Activated CD8-positive, alpha-beta memory T cell treated with anti-CD3 and anti-CD28 coated beads for 1 hour (primary cell): ENCODE measurements around the gene ZBTB44.
"Not testable (repeated sequence)": the region's sequence is repeated elsewhere in the genome, so short reads cannot be mapped to it uniquely, and the experiment has no call there.

Experiments used
- DNase-seq, 2 donors: peaks; one replicate each; pipeline ENCODE4 v3.0.0-alpha.2; 2020; ENCODE audit warnings: low read depth in 1 of 2; ENCODE audit errors: extremely low read depth in 1 of 2

The ZBTB44 gene

DNA sequence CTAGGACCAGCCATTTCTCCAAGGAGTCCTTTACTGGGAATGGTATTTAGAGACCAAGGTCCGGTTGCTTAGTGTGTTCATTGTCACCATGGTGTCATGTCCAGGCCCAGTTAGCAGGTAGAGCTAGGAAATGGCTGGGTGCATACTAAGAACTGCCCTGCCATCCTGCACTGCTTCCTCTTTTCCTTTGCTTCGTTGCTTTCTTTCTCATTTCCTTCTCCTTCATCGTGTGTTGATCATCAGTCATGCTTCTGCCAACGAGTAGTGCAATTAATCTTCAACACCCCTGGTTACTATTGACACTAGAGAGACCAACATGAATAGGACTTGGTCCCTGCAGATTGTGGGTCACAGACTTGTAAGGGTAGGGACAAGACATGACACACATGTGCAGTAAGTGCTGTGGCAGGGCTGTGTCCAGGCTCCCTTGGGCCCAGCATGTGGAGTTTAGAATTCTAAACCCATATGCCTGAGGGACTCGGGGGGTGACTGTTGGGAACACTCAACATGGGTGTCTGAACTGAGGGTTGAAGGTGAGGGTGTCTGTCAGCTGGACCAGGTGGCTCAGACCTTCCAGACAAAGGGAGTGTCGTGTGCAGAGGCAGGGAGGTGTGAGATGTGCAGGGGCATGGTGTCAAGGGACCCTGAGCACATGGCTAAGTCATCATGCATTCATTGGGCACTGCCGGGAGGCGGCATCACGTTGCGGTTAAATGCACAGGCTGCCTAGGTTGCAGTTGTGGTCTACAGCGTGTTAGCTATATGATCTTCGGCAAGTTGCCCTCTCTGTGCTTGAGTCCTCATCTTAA, 112.5 kb downstream of the ZBTB44 start:
- no peak for DNase-seq

DNA sequence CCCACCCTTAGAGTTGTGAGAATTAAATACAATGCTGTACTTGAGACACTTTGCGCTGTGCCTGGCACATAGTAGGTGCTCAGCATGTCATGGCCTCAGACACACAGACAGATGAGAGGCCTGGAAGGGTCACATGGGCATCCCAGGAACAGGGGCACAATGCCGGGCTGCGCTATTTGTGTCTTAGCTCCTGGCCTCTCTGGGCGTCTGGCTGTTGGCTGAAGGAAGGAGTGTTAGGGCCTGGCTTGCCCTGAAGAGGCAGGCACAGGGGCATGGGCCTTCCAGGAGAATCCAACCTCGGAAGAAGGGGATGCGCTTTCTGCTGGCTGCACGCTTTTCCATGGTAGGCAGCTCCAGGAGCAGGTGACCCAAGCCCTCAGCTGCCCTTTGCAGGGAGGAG, 113.7 kb downstream of the ZBTB44 start:
- DNase-seq, result no peak

DNA sequence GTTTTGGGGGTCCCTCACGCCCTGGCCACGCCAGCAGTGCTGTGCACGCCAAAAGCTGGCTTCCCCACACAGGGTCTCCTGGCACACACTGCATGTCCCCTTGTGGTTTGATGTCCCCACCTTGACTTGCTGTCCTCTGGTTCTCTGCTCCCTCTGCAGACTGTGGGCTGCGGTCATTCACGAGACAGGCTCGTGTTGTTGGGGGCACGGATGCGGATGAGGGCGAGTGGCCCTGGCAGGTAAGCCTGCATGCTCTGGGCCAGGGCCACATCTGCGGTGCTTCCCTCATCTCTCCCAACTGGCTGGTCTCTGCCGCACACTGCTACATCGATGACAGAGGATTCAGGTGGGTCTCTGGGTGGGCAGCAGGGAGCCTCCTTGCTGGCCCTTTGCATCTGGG, 114.9 kb downstream of the ZBTB44 start:
- DNase-seq, result no peak

DNA sequence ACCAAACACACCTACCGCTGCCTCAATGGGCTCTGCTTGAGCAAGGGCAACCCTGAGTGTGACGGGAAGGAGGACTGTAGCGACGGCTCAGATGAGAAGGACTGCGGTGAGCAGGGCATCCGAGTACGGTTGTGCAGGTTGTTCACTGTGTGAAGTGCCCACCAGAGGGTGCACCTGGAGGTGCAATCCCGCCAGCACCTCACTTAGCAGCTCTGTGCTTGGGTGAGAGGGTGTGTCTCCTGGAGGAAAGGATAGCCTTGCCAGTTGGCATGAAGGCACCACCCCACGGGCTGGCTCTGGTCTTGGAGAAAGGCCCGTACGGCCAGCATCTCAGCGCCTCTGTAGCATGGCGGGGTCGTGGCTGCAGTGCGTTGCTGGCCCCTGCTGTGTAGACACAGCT, 115.8 kb downstream of the ZBTB44 start:
- DNase-seq, result no peak

DNA sequence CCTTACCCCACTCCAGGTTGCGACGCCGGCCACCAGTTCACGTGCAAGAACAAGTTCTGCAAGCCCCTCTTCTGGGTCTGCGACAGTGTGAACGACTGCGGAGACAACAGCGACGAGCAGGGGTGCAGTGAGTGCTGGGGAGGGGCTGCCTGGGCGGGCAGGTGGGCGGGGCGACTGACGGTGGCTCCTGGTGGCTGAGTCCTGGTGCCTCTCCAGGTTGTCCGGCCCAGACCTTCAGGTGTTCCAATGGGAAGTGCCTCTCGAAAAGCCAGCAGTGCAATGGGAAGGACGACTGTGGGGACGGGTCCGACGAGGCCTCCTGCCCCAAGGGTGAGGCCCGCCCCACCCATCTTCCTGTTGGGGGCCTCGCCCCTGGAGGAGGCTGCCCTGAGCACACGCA, 116.4 kb downstream of the ZBTB44 start:
- no peak for DNase-seq

DNA sequence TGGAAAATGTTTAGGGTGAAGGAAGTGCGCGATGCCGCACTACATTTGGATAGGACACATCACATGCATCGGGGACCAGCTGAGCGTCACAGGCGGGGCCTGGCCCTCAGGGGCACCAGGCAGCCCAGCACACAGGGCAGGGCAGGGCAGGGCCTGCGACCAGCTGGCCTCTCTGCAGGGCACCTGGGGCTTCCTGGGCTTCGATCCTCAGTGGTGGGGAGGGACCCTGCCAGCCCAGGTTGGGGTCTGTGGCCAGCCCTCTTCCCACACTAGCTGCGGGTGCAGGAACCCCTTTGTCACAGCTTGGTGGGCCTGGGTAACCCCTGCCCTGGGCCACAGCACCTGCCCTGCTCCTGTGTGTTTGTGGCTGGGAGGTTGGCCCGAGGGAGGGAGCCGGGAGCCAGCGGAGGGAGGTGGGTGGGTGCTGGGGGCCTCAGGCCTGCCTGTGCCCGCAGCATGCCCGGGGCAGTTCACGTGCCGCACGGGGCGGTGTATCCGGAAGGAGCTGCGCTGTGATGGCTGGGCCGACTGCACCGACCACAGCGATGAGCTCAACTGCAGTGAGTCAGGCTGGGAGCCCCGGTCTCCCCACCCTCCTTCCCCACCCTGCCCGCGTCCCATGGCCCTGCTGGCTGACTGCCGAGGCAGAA, 117.2 kb downstream of the ZBTB44 start:
- no peak for DNase-seq

DNA sequence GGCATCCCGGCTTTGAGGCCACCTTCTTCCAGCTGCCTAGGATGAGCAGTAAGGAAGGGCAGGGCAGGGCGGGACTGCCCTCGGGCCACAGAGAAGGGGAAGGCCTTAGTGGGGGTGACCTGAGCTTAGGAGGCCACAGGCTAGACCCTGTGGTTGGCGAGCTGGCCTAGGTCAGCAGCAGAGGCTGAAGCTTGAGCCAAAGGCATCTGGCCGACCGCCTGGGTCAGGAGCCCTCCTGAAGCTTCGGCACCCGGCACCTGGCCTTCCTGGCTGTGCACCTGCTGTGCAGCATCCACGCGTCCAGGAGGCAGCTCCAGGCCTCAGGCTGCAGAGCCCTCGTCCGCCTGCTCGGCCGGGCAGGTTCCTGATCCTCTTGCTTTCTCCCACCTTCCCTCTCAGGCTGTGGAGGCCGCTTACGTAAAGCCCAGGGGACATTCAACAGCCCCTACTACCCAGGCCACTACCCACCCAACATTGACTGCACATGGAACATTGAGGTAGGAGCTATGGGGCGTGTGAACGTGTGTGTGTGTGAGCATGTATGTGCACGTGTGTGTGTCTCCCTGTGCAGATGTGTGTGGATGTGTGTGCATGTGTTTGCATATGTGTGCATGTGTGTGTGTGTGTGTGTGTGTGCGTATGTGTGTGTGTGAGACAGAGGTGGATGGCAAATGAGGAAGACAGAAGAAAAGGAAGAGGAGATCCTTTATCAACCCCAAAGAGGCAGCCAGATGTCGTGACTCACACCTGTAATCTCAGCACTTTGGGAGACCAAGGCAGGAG, 120.3 kb downstream of the ZBTB44 start:
- no peak for DNase-seq

DNA sequence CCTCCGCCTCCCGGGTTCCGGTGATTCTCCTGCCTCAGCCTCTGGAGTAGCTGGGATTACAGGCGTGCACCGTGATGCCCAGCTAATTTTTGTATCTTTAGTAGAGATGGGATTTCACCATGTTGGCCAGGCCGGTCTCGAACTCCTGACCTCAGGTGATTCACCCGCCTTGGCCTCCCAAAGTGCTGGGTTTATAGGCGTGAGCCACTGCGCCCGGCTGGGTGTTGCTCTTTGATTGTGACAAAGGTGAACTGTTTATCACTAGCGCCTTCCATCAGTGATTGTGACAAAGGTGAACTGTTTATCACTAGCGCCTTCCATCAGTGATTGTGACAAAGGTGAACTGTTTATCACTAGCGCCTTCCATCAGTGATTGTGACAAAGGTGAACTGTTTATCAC, 121.2 kb downstream of the ZBTB44 start:
- not testable (repeated sequence) for DNase-seq

DNA sequence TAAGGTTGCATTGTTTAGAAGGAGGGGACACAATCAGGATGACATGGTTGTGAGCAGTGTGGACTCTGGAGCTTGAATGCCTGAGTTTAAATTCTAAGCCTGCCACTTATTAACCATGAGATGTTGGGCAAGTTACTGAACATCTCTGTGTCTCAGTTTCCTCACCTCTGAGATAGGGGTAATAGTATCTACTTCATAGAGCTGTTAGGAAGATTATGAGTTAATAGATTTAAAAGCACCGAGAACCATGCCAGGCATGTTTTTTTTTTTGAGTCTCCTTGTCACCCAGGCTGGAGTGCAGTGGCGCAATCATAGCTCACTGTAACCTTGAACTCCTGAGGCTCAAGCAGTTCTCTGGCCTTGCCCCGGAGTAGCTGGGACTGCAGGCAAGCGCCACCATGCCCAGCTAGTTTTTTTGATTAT, 121.9 kb downstream of the ZBTB44 start:
- no peak for DNase-seq

DNA sequence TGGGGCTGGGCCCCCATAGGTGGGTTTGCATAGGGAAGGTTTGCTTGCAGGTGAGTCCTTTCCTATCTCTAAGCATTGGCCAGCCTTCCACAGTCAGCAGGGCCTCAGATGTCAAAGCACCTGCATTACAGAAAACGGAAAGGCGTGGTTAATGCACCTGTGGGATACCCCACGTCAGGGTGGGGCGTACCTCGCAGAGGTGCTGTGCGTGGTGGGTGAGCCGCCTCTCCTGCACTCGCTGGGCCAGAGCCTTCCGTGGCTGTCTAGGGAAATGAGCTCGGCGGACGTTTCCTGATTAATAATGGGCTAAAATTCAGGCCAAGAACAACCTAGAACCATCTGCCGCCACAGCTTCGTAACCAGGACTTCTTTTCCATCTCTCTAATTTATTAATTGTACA, 122.8 kb downstream of the ZBTB44 start:
- no peak for DNase-seq

DNA sequence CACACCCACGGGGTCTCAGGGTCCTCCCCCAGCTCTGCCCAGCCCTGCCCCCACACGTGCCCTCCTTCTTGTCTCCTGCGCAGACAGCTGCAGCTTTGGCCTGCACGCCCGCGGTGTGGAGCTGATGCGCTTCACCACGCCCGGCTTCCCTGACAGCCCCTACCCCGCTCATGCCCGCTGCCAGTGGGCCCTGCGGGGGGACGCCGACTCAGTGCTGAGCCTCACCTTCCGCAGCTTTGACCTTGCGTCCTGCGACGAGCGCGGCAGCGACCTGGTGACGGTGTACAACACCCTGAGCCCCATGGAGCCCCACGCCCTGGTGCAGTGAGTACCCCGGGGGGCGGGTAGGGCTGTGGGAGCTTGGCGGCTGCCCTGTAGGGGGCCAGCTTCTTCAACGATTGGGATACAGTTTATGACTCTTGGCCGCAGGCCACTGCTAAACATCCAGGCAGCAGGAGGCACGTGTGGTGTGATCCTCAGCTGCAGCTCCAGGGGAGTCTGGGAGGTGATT, 124.3 kb downstream of the ZBTB44 start:
- no peak for DNase-seq

DNA sequence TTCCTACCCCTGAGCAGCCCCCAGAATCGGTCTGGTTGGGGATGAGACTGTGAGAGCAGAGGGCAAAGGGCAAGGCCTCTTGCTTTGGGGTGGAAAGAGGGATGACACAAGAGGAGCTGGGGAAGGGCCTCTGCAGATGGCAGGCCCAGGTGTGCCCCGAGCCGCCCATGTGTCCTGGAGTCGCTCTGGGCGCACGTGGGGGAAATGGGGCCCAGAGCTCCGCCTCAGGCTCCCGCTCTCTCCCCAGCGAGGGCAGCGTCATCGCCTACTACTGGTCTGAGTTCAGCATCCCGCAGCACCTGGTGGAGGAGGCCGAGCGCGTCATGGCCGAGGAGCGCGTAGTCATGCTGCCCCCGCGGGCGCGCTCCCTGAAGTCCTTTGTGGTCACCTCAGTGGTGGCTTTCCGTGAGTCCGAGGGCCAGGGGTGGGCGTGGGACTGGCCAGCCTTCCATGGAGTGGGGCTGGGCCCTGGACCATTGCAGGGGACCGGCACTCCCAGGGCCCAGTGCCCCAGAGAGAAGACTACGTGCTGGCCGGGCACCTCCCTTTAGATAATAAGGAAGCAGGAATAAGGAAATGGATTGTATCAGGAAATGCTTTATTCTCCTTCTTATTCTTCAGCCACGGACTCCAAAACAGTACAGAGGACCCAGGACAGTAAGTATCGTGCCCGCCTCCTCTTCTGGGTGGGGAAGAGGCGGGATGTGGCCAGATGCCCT, 125.1 kb downstream of the ZBTB44 start:
- DNase-seq, result no peak

DNA sequence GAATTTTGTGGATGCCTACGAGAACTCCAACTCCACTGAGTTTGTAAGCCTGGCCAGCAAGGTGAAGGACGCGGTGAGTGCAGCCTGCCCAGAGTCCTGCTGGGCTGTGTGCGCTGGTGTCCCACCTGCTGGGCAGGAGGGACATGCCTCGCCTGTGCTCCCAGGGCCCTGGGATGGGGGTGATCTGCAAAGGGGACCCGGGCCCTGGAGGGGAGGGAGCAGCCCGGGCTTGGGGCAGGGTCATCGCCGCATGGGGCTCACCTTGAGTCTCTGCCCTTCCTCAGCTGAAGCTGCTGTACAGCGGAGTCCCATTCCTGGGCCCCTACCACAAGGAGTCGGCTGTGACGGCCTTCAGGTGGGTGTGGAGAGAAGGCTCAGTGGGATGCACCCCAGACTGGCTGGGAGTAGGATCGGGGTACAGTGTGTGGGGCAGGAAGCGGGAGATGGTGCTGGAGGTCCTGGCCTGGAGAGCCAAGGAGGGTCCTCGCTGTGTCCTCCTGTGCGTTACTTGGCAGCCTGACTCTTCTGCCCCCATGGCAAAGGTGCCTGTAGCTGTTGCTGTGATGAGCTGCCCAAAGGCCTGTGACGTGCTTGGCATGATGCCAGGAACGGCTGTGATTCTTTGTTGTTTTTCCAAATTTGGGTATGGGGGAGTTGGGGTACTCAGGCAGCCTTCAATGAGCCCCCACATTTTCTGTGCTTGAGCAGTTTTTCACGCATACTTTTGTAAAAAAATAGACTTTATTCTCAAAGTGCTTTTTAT, 126.0 kb downstream of the ZBTB44 start:
- no peak for DNase-seq

DNA sequence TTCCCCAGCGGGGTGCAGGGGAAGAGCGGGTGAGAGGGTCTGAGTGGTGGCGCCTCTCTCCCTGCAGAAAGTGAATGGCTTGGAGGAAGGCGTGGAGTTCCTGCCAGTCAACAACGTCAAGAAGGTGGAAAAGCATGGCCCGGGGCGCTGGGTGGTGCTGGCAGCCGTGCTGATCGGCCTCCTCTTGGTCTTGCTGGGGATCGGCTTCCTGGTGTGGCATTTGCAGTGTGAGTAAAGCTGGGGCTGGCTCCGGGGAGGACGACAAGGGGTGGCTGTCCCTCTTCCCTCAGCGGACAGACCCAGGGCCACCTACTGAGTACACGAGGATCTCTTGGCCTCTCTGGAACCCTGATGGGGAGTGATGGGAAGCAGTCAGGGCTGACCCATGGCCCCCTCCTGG, 126.7 kb downstream of the ZBTB44 start:
- no peak for DNase-seq

DNA sequence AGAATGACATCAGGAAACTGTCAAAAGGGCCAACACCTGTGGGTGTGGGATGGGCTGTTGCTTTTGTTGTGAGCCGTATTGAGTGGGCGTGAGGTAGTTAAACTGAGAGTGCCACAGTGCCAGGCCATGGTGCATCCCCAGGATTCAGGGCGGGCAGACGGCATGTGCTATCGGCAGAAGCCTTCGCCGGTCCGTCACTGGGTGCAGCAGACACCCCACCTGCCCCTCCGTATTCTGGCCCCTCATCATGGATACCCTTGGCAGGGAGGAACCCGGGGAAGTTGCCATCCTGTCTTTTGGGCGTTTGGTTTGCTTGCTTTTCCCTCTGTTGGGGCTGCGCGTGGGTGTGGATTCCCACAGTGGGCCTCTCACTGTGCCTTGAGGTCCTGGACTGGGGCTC, 127.6 kb downstream of the ZBTB44 start:
- no peak for DNase-seq

DNA sequence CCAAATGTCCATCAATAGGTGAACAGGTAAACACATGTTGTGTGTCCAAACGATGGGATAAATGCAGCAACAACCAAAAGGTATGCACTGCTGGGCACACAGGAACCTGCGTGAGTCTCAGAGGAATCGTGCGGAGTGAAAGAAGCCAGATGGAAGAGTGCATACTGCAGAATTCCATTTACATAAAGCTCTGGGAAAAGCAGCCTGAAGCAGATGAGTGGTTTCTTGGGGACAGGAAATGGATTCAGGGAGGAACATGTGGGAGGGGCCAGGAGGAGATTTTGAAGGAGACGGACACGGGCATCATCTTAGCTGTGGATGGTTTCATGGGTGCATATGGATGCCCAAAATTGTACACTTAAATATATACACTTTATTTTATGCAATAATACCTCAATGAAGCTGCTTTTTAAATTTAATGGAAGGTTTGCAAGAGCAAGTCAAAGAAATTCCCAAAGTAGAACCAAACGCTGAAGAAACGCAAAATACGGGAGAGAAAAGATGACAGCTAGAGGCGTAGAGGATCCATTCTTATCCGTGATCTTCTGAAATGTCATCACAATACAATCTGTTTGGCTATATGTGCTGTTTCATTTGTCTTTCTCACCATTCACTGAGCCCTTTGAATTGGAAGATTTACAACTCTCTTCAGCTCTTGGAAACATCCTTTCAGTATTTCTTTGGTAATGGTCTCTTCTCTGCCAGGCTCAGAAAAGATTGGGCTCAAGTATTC, 130.7 kb downstream of the ZBTB44 start:
- DNase-seq, result no peak

DNA sequence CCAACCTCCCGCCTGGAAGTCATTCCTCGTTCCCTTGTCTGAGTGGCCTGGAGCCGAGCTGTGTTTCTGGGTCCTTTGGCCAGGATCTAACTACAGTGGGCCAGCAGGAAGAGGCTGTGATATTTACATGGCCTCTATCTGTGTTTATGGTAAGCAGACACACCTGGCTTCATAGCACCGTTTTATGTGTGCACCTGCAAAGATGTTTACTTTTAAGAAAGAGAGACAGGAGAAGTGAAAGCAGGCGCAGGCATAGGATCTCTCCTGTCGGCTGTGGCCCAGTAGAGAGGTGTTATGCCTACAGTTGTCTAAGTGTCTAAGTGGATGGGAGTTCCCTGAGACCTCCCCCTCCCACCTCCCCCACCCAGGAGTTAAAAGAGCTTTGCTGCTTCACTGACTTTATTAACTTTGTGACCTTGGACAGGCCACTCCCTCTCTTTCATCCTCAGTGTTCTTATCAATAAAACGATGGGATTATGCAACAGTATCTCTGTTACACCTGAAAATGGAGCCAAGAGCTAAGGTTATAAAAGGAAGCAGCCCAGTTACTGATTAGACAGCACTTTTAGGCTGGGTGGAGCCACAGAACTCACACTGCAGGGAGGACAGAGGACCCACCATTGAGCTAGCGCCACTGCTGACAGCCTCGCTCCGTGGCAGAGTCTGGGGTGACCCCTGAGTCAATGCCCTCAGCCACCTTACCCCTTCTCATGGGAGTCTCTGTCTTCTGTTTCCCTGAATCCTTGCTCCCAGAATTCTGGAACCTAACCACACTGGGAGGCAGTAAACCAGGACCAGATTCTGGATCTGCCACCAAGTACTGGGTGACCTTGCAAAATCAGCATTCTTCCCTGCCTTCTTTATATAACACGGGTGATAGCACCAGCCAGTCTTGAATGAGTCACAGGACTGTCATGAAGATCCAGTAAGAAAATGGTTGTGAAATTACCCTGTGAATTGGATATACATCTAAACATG, 133.1 kb downstream of the ZBTB44 start:
- no peak for DNase-seq

DNA sequence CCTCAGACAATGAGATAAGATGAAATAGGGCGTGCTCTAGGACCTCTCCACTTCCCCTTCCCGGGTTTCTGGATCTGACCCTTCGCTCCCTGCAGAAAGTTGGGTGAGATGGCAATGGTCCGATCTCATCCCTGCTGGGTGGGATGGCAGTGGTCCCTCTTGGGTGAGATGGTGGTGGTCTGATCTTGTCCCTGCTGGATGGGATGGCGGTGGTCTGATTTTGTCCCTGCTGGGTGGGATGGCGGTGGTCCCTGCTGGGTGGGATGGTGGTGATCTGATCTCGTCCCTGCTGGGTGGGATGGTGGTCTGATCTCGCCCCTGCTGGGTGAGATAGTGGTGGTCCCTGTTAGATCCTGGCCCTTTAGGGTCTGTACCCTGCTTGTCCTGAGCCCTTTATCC, 133.8 kb downstream of the ZBTB44 start:
- no peak for DNase-seq
